ENCODE results near the gene CD52. TPM values are rescaled to one million over a fixed set of nuclear protein-coding genes. Genes with fewer than 3 reads are reported as not detected.

CD52 gene
- total RNA-seq (2021) (not detected in 2 replicates), Bru-seq, nascent RNA (not detected), BruChase-seq, experiment 1, labeled RNA remaining after a 2-hour chase (not detected), BruChase-seq, experiment 2, labeled RNA remaining after a 6-hour chase (not detected)
- long read RNA-seq = 0 reads

- intact Hi-C loops (cut with micrococcal nuclease; ENCODE audit: unreplicated experiment) = no loop called here
- no peaks in the 10 kb centered on the region for H3K27me3 ChIP-seq (replicated peaks; ENCODE audit: insufficient read depth, low read depth, low read length, poor library complexity)
- H3K9me3 ChIP-seq (ENCODE audit: low read depth, low read length, poor library complexity, severe bottlenecking) = no peaks in the 10 kb centered on the region
- no peak for DNase-seq (ENCODE audit: low spot score)
- no peaks in the 10 kb centered on the region for H3K4me1 ChIP-seq (ENCODE audit: insufficient read depth, low read length, poor library complexity, severe bottlenecking)
- ChIA-PET CTCF (interaction anchor here (0.8 kb wide), 1 partner anchor 33 kb away, joined by 3 read pairs; no protein-coding TSS in a partner anchor), POLR2A (ENCODE audit: low non-redundant PET) (no interaction called here)
- H3K4me3 ChIP-seq (ENCODE audit: low read depth, low read length, poor library complexity, severe bottlenecking) = no peak within 1 kb of the TSS
- H3K27ac ChIP-seq (ENCODE audit: low read depth, low read length, poor library complexity, severe bottlenecking) = no peak within 1 kb of the TSS
- H3K36me3 ChIP-seq (ENCODE audit: insufficient read depth, low read length, poor library complexity, severe bottlenecking) = no peaks in the 10 kb centered on the region
- no TSS peak for BruUV-seq (replicated peaks)
- TF ChIP-seq CTCF (conservative IDR thresholded peaks at IDR 0.05; ENCODE audit: low read depth, low read length) = no peak
- TF ChIP-seq EZH2 (IDR thresholded peaks at IDR 0.05; ENCODE audit: borderline replicate concordance, low read depth, low read length, poor library complexity, severe bottlenecking) = no peak
These were observed at the start of gene CD52 for GRCh38 chr1:26317612-26318337. CD52 (plus strand) TSS chr1:26317958; CDS start chr1:26318018, 60 bp downstream.

- TF ChIP-seq CTCF (conservative IDR thresholded peaks at IDR 0.05; ENCODE audit: low read depth, low read length) (no peak), EZH2 (IDR thresholded peaks at IDR 0.05; ENCODE audit: borderline replicate concordance, low read depth, low read length, poor library complexity, severe bottlenecking) (no peak)
- Histone ChIP-seq H3K4me3 (ENCODE audit: low read depth, low read length, poor library complexity, severe bottlenecking) (no peak overlapping the region), H3K27me3 (replicated peaks; ENCODE audit: insufficient read depth, low read depth, low read length, poor library complexity) (no peaks in the 10 kb centered on the region), H3K4me1 (ENCODE audit: insufficient read depth, low read length, poor library complexity, severe bottlenecking) (no peaks in the 10 kb centered on the region), H3K36me3 (ENCODE audit: insufficient read depth, low read length, poor library complexity, severe bottlenecking) (peaks cover 80% of the 10 kb centered on the region), H3K9me3 (ENCODE audit: low read depth, low read length, poor library complexity, severe bottlenecking) (peaks cover 15% of the 10 kb centered on the region), H3K27ac (ENCODE audit: low read depth, low read length, poor library complexity, severe bottlenecking) (no peak overlapping the region)
- no TSS peak for BruUV-seq (replicated peaks)
- CTCF ChIA-PET = no interaction called here
- DNase-seq (ENCODE audit: low spot score) = no peak
- intact Hi-C loops (cut with micrococcal nuclease; ENCODE audit: unreplicated experiment) = no loop called here
- POLR2A ChIA-PET (ENCODE audit: low non-redundant PET) = no interaction called here
These were observed 49.2 kb upstream of the CD52 start for GRCh38 chr1:26268290-26269197.

- no TSS peak for BruUV-seq (replicated peaks)
- POLR2A ChIA-PET (ENCODE audit: low non-redundant PET) = no interaction called here
- peaks cover 79% of the 10 kb centered on the region for H3K36me3 ChIP-seq (ENCODE audit: insufficient read depth, low read length, poor library complexity, severe bottlenecking)
These were observed 48.6 kb upstream of the CD52 start for GRCh38 chr1:26269198-26269550.

More at GRCh38 chr1:26269198-26269550, 48.6 kb upstream of the CD52 start:
- Histone ChIP-seq H3K4me1 (ENCODE audit: insufficient read depth, low read length, poor library complexity, severe bottlenecking) (no peaks in the 10 kb centered on the region), H3K4me3 (ENCODE audit: low read depth, low read length, poor library complexity, severe bottlenecking) (no peak overlapping the region), H3K27ac (ENCODE audit: low read depth, low read length, poor library complexity, severe bottlenecking) (no peak overlapping the region), H3K27me3 (replicated peaks; ENCODE audit: insufficient read depth, low read depth, low read length, poor library complexity) (no peaks in the 10 kb centered on the region), H3K9me3 (ENCODE audit: low read depth, low read length, poor library complexity, severe bottlenecking) (peaks cover 15% of the 10 kb centered on the region)
- no peak for DNase-seq (ENCODE audit: low spot score)
- TF ChIP-seq CTCF (conservative IDR thresholded peaks at IDR 0.05; ENCODE audit: low read depth, low read length) (no peak), EZH2 (IDR thresholded peaks at IDR 0.05; ENCODE audit: borderline replicate concordance, low read depth, low read length, poor library complexity, severe bottlenecking) (no peak)
- intact Hi-C loops (cut with micrococcal nuclease; ENCODE audit: unreplicated experiment) = no loop called here
- CTCF ChIA-PET = no interaction called here

Data from A673 (cell line).